NCI-H2081 (cell line): ENCODE measurements around the gene PAPPA.

Source experiments
- DNase-seq, 2 experiments: peaks; one replicate each; lab custom pipeline; 2025; lab: John Stamatoyannopoulos, UW

Gene PAPPA

GRCh38 chr9:116232424-116233159 is 79.0 kb downstream of the PAPPA start:
- DNase-seq: no peak

- DNase-seq: no peak
Measured at GRCh38 chr9:116233160-116233530, 79.6 kb downstream of the PAPPA start.

GRCh38 chr9:116234081-116234480 is 80.5 kb downstream of the PAPPA start:
- DNase-seq: no peak

GRCh38 chr9:116236979-116237378 is 83.4 kb downstream of the PAPPA start:
- DNase-seq: no peak

GRCh38 chr9:116237456-116237855 is 83.9 kb downstream of the PAPPA start:
- DNase-seq: no peak

GRCh38 chr9:116238225-116238624 is 84.6 kb downstream of the PAPPA start:
- no peak for DNase-seq

GRCh38 chr9:116238776-116239340 is 85.3 kb downstream of the PAPPA start:
- no peak for DNase-seq

GRCh38 chr9:116243708-116244107 is 90.1 kb downstream of the PAPPA start:
- DNase-seq: no peak

- no peak for DNase-seq
Measured at GRCh38 chr9:116247284-116247683, 93.7 kb downstream of the PAPPA start.

GRCh38 chr9:116247791-116248374 is 94.3 kb downstream of the PAPPA start:
- DNase-seq: no peak

- no peak for DNase-seq
Measured at GRCh38 chr9:116250891-116251290, 97.3 kb downstream of the PAPPA start.

- no peak for DNase-seq
Measured at GRCh38 chr9:116251366-116251765, 97.8 kb downstream of the PAPPA start.

GRCh38 chr9:116260531-116260930 is 106.9 kb downstream of the PAPPA start:
- no peak for DNase-seq

- no peak for DNase-seq
Measured at GRCh38 chr9:116262448-116262847, 108.9 kb downstream of the PAPPA start.

- no peak for DNase-seq
Measured at GRCh38 chr9:116264361-116264760, 110.8 kb downstream of the PAPPA start.

- no peak for DNase-seq
Measured at GRCh38 chr9:116267021-116267420, 113.4 kb downstream of the PAPPA start.

- no peak for DNase-seq
Measured at GRCh38 chr9:116269250-116269649, 115.7 kb downstream of the PAPPA start.

GRCh38 chr9:116270546-116270945 is 117.0 kb downstream of the PAPPA start:
- DNase-seq: no peak

- no peak for DNase-seq
Measured at GRCh38 chr9:116271340-116271739, 117.7 kb downstream of the PAPPA start.

- DNase-seq: no peak
Measured at GRCh38 chr9:116271991-116272390, 118.4 kb downstream of the PAPPA start.

- DNase-seq: no peak
Measured at GRCh38 chr9:116274293-116274692, 120.7 kb downstream of the PAPPA start.

- peak in 1 of 2 experiments; percentile 16 for DNase-seq
Measured at GRCh38 chr9:116275418-116276195, 122.0 kb downstream of the PAPPA start.

- DNase-seq: no peak
Measured at GRCh38 chr9:116276196-116276493, 122.6 kb downstream of the PAPPA start.
